ENCODE measurements around the gene DESI1.
"Not testable (repeated sequence)": the region's sequence is repeated elsewhere in the genome, so short reads cannot be mapped to it uniquely, and the experiment has no call there.

Gene DESI1

GRCh38 chr22:41585898-41586297 is 34.9 kb downstream of the DESI1 start:
- DNase-seq (ENCODE audit: low read depth in 2 of 2) = no peak

- DNase-seq (ENCODE audit: low read depth in 2 of 2) = no peak
These were observed 36.0 kb downstream of the DESI1 start for GRCh38 chr22:41584881-41585280.

- DNase-seq (ENCODE audit: low read depth in 2 of 2) = no peak
These were observed 38.1 kb downstream of the DESI1 start for GRCh38 chr22:41582694-41583093.

- DNase-seq (ENCODE audit: low read depth in 2 of 2) = no peak
These were observed 40.9 kb downstream of the DESI1 start for GRCh38 chr22:41579997-41580355.

- DNase-seq (ENCODE audit: low read depth in 2 of 2) = no peak
These were observed 41.4 kb downstream of the DESI1 start for GRCh38 chr22:41579297-41579996.

- no peak for DNase-seq (ENCODE audit: low read depth in 2 of 2)
These were observed 42.0 kb downstream of the DESI1 start for GRCh38 chr22:41578818-41579217.

GRCh38 chr22:41578114-41578513 is 42.7 kb downstream of the DESI1 start:
- no peak for DNase-seq (ENCODE audit: low read depth in 2 of 2)

- no peak for DNase-seq (ENCODE audit: low read depth in 2 of 2)
These were observed 44.0 kb downstream of the DESI1 start for GRCh38 chr22:41576877-41577276.

- no peak for DNase-seq (ENCODE audit: low read depth in 2 of 2)
These were observed 45.3 kb downstream of the DESI1 start for GRCh38 chr22:41575533-41575932.

GRCh38 chr22:41574847-41575381 is 45.9 kb downstream of the DESI1 start:
- DNase-seq (ENCODE audit: low read depth in 2 of 2) = no peak

- no peak for DNase-seq (ENCODE audit: low read depth in 2 of 2)
These were observed 47.2 kb downstream of the DESI1 start for GRCh38 chr22:41573677-41574076.

GRCh38 chr22:41572305-41572704 is 48.5 kb downstream of the DESI1 start:
- DNase-seq (ENCODE audit: low read depth in 2 of 2) = not testable (repeated sequence)

GRCh38 chr22:41571786-41572185 is 49.1 kb downstream of the DESI1 start:
- no peak for DNase-seq (ENCODE audit: low read depth in 2 of 2)

GRCh38 chr22:41570221-41570620 is 50.6 kb downstream of the DESI1 start:
- no peak for DNase-seq (ENCODE audit: low read depth in 2 of 2)

GRCh38 chr22:41568811-41569210 is 52.0 kb downstream of the DESI1 start:
- DNase-seq (ENCODE audit: low read depth in 2 of 2) = no peak

- no peak for DNase-seq (ENCODE audit: low read depth in 2 of 2)
These were observed 53.4 kb downstream of the DESI1 start for GRCh38 chr22:41567512-41567768.

GRCh38 chr22:41565403-41566054 is 55.3 kb downstream of the DESI1 start:
- DNase-seq (ENCODE audit: low read depth in 2 of 2) = peak in 1 of 2 experiments; percentile 40

- no peak for DNase-seq (ENCODE audit: low read depth in 2 of 2)
These were observed 56.3 kb downstream of the DESI1 start for GRCh38 chr22:41564563-41564962.

GRCh38 chr22:41563051-41563711 is 57.7 kb downstream of the DESI1 start:
- peak in 1 of 2 experiments; percentile 41 for DNase-seq (ENCODE audit: low read depth in 2 of 2)

GRCh38 chr22:41562461-41562860 is 58.4 kb downstream of the DESI1 start:
- DNase-seq (ENCODE audit: low read depth in 2 of 2) = no peak

GRCh38 chr22:41561788-41562187 is 59.1 kb downstream of the DESI1 start:
- DNase-seq (ENCODE audit: low read depth in 2 of 2) = no peak

- DNase-seq (ENCODE audit: low read depth in 2 of 2) = no peak
These were observed 59.5 kb downstream of the DESI1 start for GRCh38 chr22:41561335-41561734.

GRCh38 chr22:41560095-41560471 is 60.8 kb downstream of the DESI1 start:
- DNase-seq (ENCODE audit: low read depth in 2 of 2) = no peak
